PC-9 (cell line): ENCODE results near the gene SLC18A2.

ENCODE experiments used
- EZH2 ChIP-seq: fragments of 200-600 bp; sonication (generic); IDR thresholded peaks from 2 replicates; pipeline ENCODE4 v1.8.0; 2017; ENCODE audit warnings: antibody characterized with exemption, low read depth
- TF ChIP-seq, protein P1 (sequence below): fragments of 200-600 bp; sonication (generic); conservative IDR thresholded peaks from 2 replicates; pipeline ENCODE4 v1.6.1; 2017; ENCODE audit warnings: mixed run types, antibody characterized with exemption, mild to moderate bottlenecking, moderate library complexity

DNA sequence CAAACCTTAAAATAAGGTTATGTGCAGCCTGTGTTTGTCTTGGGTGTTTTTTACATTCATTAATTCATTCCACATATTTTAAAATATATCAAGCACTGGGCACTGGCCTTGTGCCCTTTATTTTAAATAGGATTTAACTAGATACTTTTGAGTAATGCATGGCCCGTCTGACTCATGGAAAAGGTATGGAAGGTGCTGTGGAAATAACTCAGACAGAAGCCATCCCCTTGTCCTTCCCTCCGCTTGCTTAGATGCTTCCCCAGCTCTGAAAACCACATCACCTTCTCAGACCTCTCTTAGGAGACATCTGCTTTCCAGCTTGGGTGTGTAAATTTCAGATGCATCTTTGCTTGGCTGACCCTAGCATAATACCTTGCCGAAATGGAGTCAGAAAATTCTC is 30.5 kb downstream of the SLC18A2 start:
- TF ChIP-seq, protein P1, sequence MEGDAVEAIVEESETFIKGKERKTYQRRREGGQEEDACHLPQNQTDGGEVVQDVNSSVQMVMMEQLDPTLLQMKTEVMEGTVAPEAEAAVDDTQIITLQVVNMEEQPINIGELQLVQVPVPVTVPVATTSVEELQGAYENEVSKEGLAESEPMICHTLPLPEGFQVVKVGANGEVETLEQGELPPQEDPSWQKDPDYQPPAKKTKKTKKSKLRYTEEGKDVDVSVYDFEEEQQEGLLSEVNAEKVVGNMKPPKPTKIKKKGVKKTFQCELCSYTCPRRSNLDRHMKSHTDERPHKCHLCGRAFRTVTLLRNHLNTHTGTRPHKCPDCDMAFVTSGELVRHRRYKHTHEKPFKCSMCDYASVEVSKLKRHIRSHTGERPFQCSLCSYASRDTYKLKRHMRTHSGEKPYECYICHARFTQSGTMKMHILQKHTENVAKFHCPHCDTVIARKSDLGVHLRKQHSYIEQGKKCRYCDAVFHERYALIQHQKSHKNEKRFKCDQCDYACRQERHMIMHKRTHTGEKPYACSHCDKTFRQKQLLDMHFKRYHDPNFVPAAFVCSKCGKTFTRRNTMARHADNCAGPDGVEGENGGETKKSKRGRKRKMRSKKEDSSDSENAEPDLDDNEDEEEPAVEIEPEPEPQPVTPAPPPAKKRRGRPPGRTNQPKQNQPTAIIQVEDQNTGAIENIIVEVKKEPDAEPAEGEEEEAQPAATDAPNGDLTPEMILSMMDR: no peak
- TF ChIP-seq EZH2: no peak
